Adrenal gland (tissue), 5 donors: ENCODE results near the gene TSKU.

ENCODE experiments used
- CTCF ChIP-seq, 6 experiments: fragments of 450-650 bp in 4 of 6; fragments of 200-600 bp in 2 of 6; sonication (generic) in 1 of 6; IDR thresholded peaks; 1 replicate in 5 of 6; 2 replicates in 1 of 6; pipeline versions ENCODE4 v1.5.1 to v1.8.0; 2016 to 2021; ENCODE audit warnings: antibody characterized with exemption in 6 of 6, mild to moderate bottlenecking in 2 of 6, moderate library complexity in 1 of 6
- POLR2A ChIP-seq, 2 donors: fragments of 450-650 bp; IDR thresholded peaks; one replicate each; pipeline ENCODE4 v1.6.1; 2017; ENCODE audit warnings: antibody characterized with exemption in 2 of 2, mild to moderate bottlenecking in 2 of 2, moderate library complexity in 1 of 2
- donor health status: DM: no; HTN: no; CAD: no.

DNA sequence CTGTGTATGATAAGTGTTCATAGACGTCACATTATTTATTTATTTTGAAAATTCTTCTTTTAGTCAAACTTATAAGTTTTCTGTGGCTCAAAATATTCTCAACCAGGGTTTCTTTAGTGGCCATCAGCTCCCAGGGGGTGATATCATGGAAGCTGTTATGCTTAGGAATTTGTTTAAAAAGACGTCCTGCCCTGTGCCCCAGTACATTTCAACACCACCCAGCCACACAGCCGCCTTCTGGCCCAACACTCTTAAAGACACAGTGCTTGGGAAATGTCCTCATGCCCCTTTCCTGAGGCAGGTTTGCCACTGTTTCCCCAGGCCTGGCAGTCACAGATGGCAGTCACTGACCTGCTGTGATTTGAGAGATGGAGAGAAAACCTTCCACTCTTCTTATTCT, 19.9 kb downstream of the TSKU start:
- TF ChIP-seq CTCF (IDR thresholded peaks at IDR 0.05) (no peak), POLR2A (IDR thresholded peaks at IDR 0.05) (no peak)
